ENCODE data around the gene ARHGEF1.
A peak's percentile ranks its signal among the peaks of the same experiment; 100 is the strongest.

ARHGEF1 gene

DNA sequence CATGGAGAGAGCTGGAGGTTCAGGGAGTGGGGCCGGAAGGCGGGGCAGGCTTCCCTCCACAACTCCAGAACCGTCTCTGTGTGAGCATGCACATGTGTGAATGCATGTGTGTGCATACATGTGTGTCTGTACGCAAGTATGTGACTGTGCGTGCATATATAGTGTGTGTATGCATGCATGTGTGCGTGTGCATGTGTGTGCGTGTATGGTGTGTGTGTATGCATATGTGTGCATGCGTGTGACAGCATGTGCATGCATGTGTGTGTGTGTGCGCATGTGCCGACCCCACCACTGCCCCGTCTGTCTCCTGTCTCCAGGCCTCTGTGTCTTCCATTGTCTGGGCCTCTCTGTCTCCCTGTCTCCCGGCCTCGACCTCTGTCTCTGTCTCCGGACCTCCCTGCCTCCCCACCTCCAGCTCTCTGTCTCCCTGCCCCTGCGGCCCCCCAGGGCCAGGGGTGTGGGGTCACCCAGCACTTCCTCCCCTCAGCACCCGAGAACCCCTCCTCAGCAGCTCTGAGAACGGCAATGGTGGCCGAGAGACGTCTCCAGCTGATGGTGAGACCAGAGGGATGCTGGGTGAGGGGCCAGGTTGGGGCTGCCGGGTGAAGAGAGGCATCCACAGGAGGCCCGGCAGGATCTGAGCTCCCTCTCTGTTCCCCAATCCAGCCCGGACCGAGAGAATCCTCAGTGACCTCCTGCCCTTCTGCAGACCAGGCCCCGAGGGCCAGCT is 22.5 kb downstream of the ARHGEF1 start:
- H3K27ac ChIP-seq (ENCODE audit: low read depth in 2 of 2, low read length in 2 of 2): peak overlapping the region; percentile 90 to 92
- H3K4me1 ChIP-seq (ENCODE audit: control insufficient read depth in 2 of 2, insufficient read depth in 2 of 2, low read length in 2 of 2): peaks cover 26 to 32% of the 10 kb centered on the region in 2 donors
- peaks cover 45 to 51% of the 10 kb centered on the region in 2 donors for H3K36me3 ChIP-seq (ENCODE audit: control insufficient read depth in 2 of 2, insufficient read depth in 2 of 2, low read length in 2 of 2)
- peak overlapping the region; percentile 61 to 71 for H3K4me3 ChIP-seq (ENCODE audit: low read length in 2 of 2)
- H3K9me3 ChIP-seq (ENCODE audit: control insufficient read depth in 2 of 2, low read length in 2 of 2): no peaks in the 10 kb centered on the region
- peak overlapping the region; percentile 83 for H3K9ac ChIP-seq (ENCODE audit: low read depth in 1 of 2, low read length in 2 of 2)
- H3K27me3 ChIP-seq (ENCODE audit: control insufficient read depth in 2 of 2, insufficient read depth in 2 of 2, low read length in 2 of 2): no peaks in the 10 kb centered on the region

DNA sequence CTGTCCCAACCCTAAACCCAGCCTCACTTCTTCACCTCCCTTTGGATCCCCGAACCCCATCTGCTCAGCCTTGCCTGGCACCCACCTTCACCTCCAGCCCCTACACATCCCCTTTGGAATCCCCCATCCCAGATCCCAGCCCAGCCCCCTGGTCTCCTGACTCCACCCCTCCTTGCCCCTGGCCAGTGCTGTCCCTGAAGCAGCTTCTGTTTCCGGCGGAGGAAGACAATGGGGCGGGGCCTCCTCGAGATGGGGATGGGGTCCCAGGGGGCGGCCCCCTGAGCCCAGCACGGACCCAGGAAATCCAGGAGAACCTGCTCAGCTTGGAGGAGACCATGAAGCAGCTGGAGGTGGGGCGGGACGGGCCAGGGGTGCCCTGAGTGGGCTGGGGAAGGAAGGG is 23.3 kb downstream of the ARHGEF1 start:
- peaks cover 44 to 48% of the 10 kb centered on the region in 2 donors for H3K36me3 ChIP-seq (ENCODE audit: control insufficient read depth in 2 of 2, insufficient read depth in 2 of 2, low read length in 2 of 2)
- H3K27me3 ChIP-seq (ENCODE audit: control insufficient read depth in 2 of 2, insufficient read depth in 2 of 2, low read length in 2 of 2): peaks cover 0 to 4% of the 10 kb centered on the region in 2 donors
- H3K27ac ChIP-seq (ENCODE audit: low read depth in 2 of 2, low read length in 2 of 2): no peak overlapping the region
- no peak overlapping the region for H3K9ac ChIP-seq (ENCODE audit: low read depth in 1 of 2, low read length in 2 of 2)
- H3K4me1 ChIP-seq (ENCODE audit: control insufficient read depth in 2 of 2, insufficient read depth in 2 of 2, low read length in 2 of 2): peaks cover 26 to 32% of the 10 kb centered on the region in 2 donors
- no peaks in the 10 kb centered on the region for H3K9me3 ChIP-seq (ENCODE audit: control insufficient read depth in 2 of 2, low read length in 2 of 2)
- H3K4me3 ChIP-seq (ENCODE audit: low read length in 2 of 2): no peak overlapping the region

DNA sequence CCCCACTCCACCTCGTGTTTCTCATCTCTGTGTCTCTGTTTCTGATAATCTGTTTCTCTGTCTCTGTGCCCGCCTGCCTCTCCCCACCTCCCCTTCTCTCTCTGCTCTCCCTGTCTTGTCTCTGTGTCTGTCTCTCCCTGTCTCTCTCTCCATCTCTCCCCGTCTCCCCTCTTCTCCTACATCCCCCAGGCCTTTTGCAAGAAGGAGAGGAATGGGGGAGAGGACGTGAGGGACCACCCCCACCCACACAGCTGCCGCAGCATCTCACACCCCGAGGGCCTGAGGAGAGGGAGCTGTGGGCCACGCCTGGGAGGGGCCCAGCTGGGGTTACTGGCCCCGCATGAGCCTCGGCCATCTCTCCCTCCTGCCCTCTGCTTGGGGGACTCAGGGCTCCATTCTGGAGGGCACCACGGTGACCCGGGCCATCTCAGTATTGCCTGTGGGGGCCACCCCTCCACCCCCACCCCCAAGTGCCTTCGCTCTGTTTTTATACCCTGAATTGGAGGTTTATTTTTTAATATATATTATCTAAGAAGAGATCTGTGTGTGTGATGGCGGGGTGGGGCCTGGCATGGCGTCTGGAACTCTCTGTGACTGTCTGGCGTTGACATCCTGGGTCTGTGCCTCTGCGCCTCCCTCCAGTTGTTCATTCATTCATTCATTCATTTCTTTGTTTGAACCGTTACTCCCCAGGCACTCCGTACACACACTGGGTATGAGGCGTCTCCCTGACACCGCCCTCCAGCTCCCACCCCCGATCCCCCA is 24.1 kb downstream of the ARHGEF1 start:
- peaks cover 38 to 40% of the 10 kb centered on the region in 2 donors for H3K36me3 ChIP-seq (ENCODE audit: control insufficient read depth in 2 of 2, insufficient read depth in 2 of 2, low read length in 2 of 2)
- H3K27me3 ChIP-seq (ENCODE audit: control insufficient read depth in 2 of 2, insufficient read depth in 2 of 2, low read length in 2 of 2): peaks cover 7 to 11% of the 10 kb centered on the region in 2 donors
- no peak overlapping the region for H3K27ac ChIP-seq (ENCODE audit: low read depth in 2 of 2, low read length in 2 of 2)
- H3K4me1 ChIP-seq (ENCODE audit: control insufficient read depth in 2 of 2, insufficient read depth in 2 of 2, low read length in 2 of 2): peaks cover 26 to 32% of the 10 kb centered on the region in 2 donors
- no peak overlapping the region for H3K4me3 ChIP-seq (ENCODE audit: low read length in 2 of 2)
- H3K9me3 ChIP-seq (ENCODE audit: control insufficient read depth in 2 of 2, low read length in 2 of 2): no peaks in the 10 kb centered on the region
- no peak overlapping the region for H3K9ac ChIP-seq (ENCODE audit: low read depth in 1 of 2, low read length in 2 of 2)

DNA sequence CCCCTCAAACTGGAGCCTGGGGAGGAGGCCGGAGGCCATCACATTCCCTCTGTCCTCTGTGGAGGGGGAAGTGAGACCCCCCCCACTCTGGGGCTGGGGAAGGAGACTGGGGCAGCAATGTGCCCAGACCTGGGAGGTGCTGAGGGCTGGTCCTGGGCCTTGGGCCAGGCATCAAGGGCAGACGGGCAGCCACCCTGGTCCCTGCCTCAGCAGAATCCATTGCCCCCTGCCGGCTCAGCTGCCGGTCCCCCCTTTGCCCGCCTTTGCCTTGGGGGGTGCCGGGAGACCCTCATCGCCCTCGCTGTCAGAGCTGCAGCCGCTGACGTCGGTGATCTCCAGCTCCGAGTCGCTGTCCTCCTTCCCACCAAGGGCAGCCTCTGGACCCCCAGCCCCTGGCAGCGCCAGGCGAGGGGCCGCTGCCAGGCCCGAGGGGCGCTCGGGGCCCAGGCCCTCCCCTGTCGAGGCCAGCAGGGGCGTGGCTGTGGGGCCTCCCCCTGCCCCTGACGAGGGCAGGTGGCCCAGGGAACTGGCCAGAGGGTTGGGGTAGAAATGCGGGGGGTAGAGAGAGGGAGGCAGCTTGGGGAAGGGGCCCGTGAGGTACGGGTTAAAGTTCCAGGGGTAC is 25.1 kb downstream of the ARHGEF1 start:
- H3K27me3 ChIP-seq (ENCODE audit: control insufficient read depth in 2 of 2, insufficient read depth in 2 of 2, low read length in 2 of 2): peaks cover 14 to 15% of the 10 kb centered on the region in 2 donors
- H3K27ac ChIP-seq (ENCODE audit: low read depth in 2 of 2, low read length in 2 of 2): no peak overlapping the region
- H3K9ac ChIP-seq (ENCODE audit: low read depth in 1 of 2, low read length in 2 of 2): no peak overlapping the region
- peaks cover 29 to 30% of the 10 kb centered on the region in 2 donors for H3K36me3 ChIP-seq (ENCODE audit: control insufficient read depth in 2 of 2, insufficient read depth in 2 of 2, low read length in 2 of 2)
- H3K4me1 ChIP-seq (ENCODE audit: control insufficient read depth in 2 of 2, insufficient read depth in 2 of 2, low read length in 2 of 2): peaks cover 26 to 30% of the 10 kb centered on the region in 2 donors
- no peaks in the 10 kb centered on the region for H3K9me3 ChIP-seq (ENCODE audit: control insufficient read depth in 2 of 2, low read length in 2 of 2)
- no peak overlapping the region for H3K4me3 ChIP-seq (ENCODE audit: low read length in 2 of 2)

- peaks cover 23 to 26% of the 10 kb centered on the region in 2 donors for H3K36me3 ChIP-seq (ENCODE audit: control insufficient read depth in 2 of 2, insufficient read depth in 2 of 2, low read length in 2 of 2)
- H3K27me3 ChIP-seq (ENCODE audit: control insufficient read depth in 2 of 2, insufficient read depth in 2 of 2, low read length in 2 of 2): peaks cover 19 to 22% of the 10 kb centered on the region in 2 donors
- H3K9me3 ChIP-seq (ENCODE audit: control insufficient read depth in 2 of 2, low read length in 2 of 2): no peaks in the 10 kb centered on the region
- H3K4me1 ChIP-seq (ENCODE audit: control insufficient read depth in 2 of 2, insufficient read depth in 2 of 2, low read length in 2 of 2): peaks cover 18 to 22% of the 10 kb centered on the region in 2 donors
- H3K27ac ChIP-seq (ENCODE audit: low read depth in 2 of 2, low read length in 2 of 2): no peak overlapping the region
- no peak overlapping the region for H3K4me3 ChIP-seq (ENCODE audit: low read length in 2 of 2)
- no peak overlapping the region for H3K9ac ChIP-seq (ENCODE audit: low read depth in 1 of 2, low read length in 2 of 2)
These were observed 25.9 kb downstream of the ARHGEF1 start for GRCh38 chr19:41908724-41909464.

GRCh38 chr19:41909706-41910105 is 26.7 kb downstream of the ARHGEF1 start:
- Histone ChIP-seq H3K27me3 (ENCODE audit: control insufficient read depth in 2 of 2, insufficient read depth in 2 of 2, low read length in 2 of 2) (peaks cover 23 to 26% of the 10 kb centered on the region in 2 donors), H3K27ac (ENCODE audit: low read depth in 2 of 2, low read length in 2 of 2) (no peak overlapping the region), H3K36me3 (ENCODE audit: control insufficient read depth in 2 of 2, insufficient read depth in 2 of 2, low read length in 2 of 2) (peaks cover 18 to 21% of the 10 kb centered on the region in 2 donors), H3K9ac (ENCODE audit: low read depth in 1 of 2, low read length in 2 of 2) (no peak overlapping the region), H3K9me3 (ENCODE audit: control insufficient read depth in 2 of 2, low read length in 2 of 2) (no peaks in the 10 kb centered on the region), H3K4me3 (ENCODE audit: low read length in 2 of 2) (no peak overlapping the region), H3K4me1 (ENCODE audit: control insufficient read depth in 2 of 2, insufficient read depth in 2 of 2, low read length in 2 of 2) (peaks cover 14 to 16% of the 10 kb centered on the region in 2 donors)

- peaks cover 27 to 30% of the 10 kb centered on the region in 2 donors for H3K27me3 ChIP-seq (ENCODE audit: control insufficient read depth in 2 of 2, insufficient read depth in 2 of 2, low read length in 2 of 2)
- no peak overlapping the region for H3K4me3 ChIP-seq (ENCODE audit: low read length in 2 of 2)
These were observed 27.4 kb downstream of the ARHGEF1 start for GRCh38 chr19:41910240-41910991.

DNA sequence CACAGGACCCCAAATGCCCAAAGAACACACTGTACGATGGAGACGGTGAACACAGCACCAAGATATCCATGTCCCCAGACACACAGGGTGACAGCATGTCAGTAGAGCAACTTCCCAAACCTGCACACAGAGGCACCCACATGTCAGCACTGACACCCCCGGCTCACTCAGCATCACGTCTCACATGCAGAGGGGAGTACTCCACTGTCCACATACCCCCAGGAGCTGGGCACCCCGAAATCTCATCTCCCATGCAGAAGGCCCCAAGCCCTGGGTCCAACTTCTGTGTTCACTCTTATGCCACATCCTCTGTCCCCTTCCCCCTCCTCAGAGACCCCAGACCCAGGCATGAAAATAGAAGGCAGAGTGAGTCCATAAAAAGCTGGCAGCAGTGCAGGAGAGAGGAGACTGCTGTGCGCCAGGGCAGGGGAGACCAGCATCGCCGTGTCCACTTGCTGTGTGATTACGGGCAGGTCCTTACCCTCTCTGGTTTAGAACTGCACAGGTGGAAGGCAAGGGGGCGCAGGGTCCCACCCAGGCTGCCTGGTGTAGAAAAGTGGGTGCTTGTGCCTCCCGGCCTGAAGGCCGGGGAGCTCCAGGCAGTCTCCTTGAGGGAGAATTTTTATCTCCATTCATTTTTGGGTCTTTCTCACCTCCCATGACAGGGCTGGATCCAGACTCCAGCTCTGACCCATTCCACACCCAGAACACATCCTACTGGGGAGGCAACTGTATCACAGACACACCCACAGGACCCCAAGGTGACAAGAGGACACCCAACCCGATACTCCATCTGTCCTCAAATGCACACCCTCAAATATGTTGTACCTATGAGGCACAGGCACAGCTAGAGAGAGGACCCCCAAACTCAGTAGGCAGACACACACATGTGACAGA is 28.3 kb downstream of the ARHGEF1 start:
- no peak overlapping the region for H3K4me3 ChIP-seq (ENCODE audit: low read length in 2 of 2)
- H3K27me3 ChIP-seq (ENCODE audit: control insufficient read depth in 2 of 2, insufficient read depth in 2 of 2, low read length in 2 of 2): peaks cover 28 to 36% of the 10 kb centered on the region in 2 donors
- no peak overlapping the region for H3K9ac ChIP-seq (ENCODE audit: low read depth in 1 of 2, low read length in 2 of 2)
- H3K36me3 ChIP-seq (ENCODE audit: control insufficient read depth in 2 of 2, insufficient read depth in 2 of 2, low read length in 2 of 2): peaks cover 7 to 8% of the 10 kb centered on the region in 2 donors
- H3K27ac ChIP-seq (ENCODE audit: low read depth in 2 of 2, low read length in 2 of 2): no peak overlapping the region
- peaks cover 1 to 8% of the 10 kb centered on the region in 2 donors for H3K4me1 ChIP-seq (ENCODE audit: control insufficient read depth in 2 of 2, insufficient read depth in 2 of 2, low read length in 2 of 2)
- no peaks in the 10 kb centered on the region for H3K9me3 ChIP-seq (ENCODE audit: control insufficient read depth in 2 of 2, low read length in 2 of 2)

More at GRCh38 chr19:41910240-41910991, 27.4 kb downstream of the ARHGEF1 start:
- peaks cover 12 to 14% of the 10 kb centered on the region in 2 donors for H3K36me3 ChIP-seq (ENCODE audit: control insufficient read depth in 2 of 2, insufficient read depth in 2 of 2, low read length in 2 of 2)
- no peak overlapping the region for H3K9ac ChIP-seq (ENCODE audit: low read depth in 1 of 2, low read length in 2 of 2)
- peaks cover 9 to 13% of the 10 kb centered on the region in 2 donors for H3K4me1 ChIP-seq (ENCODE audit: control insufficient read depth in 2 of 2, insufficient read depth in 2 of 2, low read length in 2 of 2)
- H3K9me3 ChIP-seq (ENCODE audit: control insufficient read depth in 2 of 2, low read length in 2 of 2): no peaks in the 10 kb centered on the region
- no peak overlapping the region for H3K27ac ChIP-seq (ENCODE audit: low read depth in 2 of 2, low read length in 2 of 2)

All from mucosa of rectum (tissue), 2 donors.